Panc1 (cell line): ENCODE results near the gene CIITA. TPM values are rescaled to one million over a fixed set of nuclear protein-coding genes. Genes with fewer than 3 reads are reported as not detected.

ENCODE experiments used
- ATAC-seq: fragments of 200-7000 bp; cut with Tn5 transposase; 2 replicates; pipeline ENCODE4 v1.9.1; 2020; ENCODE audit warnings: mild to moderate bottlenecking, moderate library complexity
- BruUV-seq: library from RNA; stranded (reverse); fragments of 400-500 nt; replicated peaks from 2 replicates; lab custom pipeline; 2021; lab: Mats Ljungman, UMichigan
- CTCF ChIA-PET: fragments of 300-600 bp; sonication (Branson Sonifier 250); formaldehyde crosslinking; loops from one replicate; lab custom pipeline; 2022; ENCODE audit warnings: antibody characterized with exemption; lab: Charles Lee
- POLR2A ChIA-PET: fragments of 300-600 bp; sonication (Branson Sonifier 250); formaldehyde crosslinking; loops from one replicate; lab custom pipeline; 2022; ENCODE audit warnings: antibody characterized with exemption; lab: Charles Lee
- DNase-seq: peaks from one replicate; pipeline ENCODE4 v3.0.0-alpha.2; 2010; ENCODE audit warnings: low read depth, low spot score
- H3K27ac ChIP-seq: 2 replicates; pipeline ENCODE4 v1.5.1; 2011; ENCODE audit warnings: mild to moderate bottlenecking, low read length, inconsistent platforms
- H3K27me3 ChIP-seq: fragments of 200-500 bp; sonication (Bioruptor generic); 2 replicates; pipeline ENCODE4 v1.6.0; 2014; ENCODE audit warnings: low read length, inconsistent platforms; ENCODE audit not compliant: control insufficient read depth, insufficient read depth
- H3K36me3 ChIP-seq: fragments of 200-500 bp; sonication (Bioruptor generic); 2 replicates; pipeline ENCODE4 v1.5.1; 2014; ENCODE audit warnings: inconsistent platforms, mild to moderate bottlenecking, low read length, moderate library complexity; ENCODE audit not compliant: control insufficient read depth, insufficient read depth
- H3K4me1 ChIP-seq: 2 replicates; pipeline ENCODE4 v1.5.1; 2011; ENCODE audit warnings: inconsistent platforms, mild to moderate bottlenecking, low read length, moderate library complexity; ENCODE audit not compliant: control insufficient read depth, insufficient read depth
- H3K4me3 ChIP-seq, 2 experiments: 2 replicates each; pipeline ENCODE4 v1.5.1; 2011 to 2012; ENCODE audit warnings: low read depth in 2 of 2, low read length in 2 of 2, mild to moderate bottlenecking in 2 of 2, inconsistent platforms in 1 of 2, moderate library complexity in 1 of 2
- H3K9me3 ChIP-seq: fragments of 200-500 bp; sonication (Bioruptor generic); 2 replicates; pipeline ENCODE4 v1.5.1; 2014; ENCODE audit warnings: low read depth, mild to moderate bottlenecking, inconsistent platforms, low read length, moderate library complexity; ENCODE audit not compliant: control insufficient read depth, insufficient read depth
- POLR2AphosphoS5 ChIP-seq: IDR thresholded peaks from 2 replicates; pipeline ENCODE4 v1.6.1; 2012; ENCODE audit warnings: mild to moderate bottlenecking, low read depth, low read length, moderate library complexity
- SIN3A ChIP-seq: IDR thresholded peaks from 2 replicates; pipeline ENCODE4 v1.6.1; 2012; ENCODE audit warnings: low read depth, mild to moderate bottlenecking, low read length, moderate library complexity, borderline replicate concordance; ENCODE audit not compliant: insufficient read depth
- TCF7L2 ChIP-seq: IDR thresholded peaks from 2 replicates; pipeline ENCODE4 v1.6.1; 2011; ENCODE audit warnings: mild to moderate bottlenecking, low read depth, low read length, inconsistent platforms
- in situ Hi-C: cut with HindIII; loops from 2 replicates; pipeline ENCODE4 v1.10.0; 2016; ENCODE audit warnings: low sequenced_read_pairs, low pct_unique_long_range_greater_than_20kb
- intact Hi-C: fragments of 100-400 bp; cut with micrococcal nuclease; formaldehyde crosslinking; loops from one replicate; pipeline ENCODE4 v1.10.0; 2022; ENCODE audit not compliant: unreplicated experiment
- total RNA-seq: library from RNA; stranded (reverse); gene quantifications from one replicate; pipeline ENCODE4 v1.2.1, GENCODE V29; 2021; ENCODE audit not compliant: unreplicated experiment
- TF ChIP-seq, protein P1 (sequence below), 2 experiments: IDR thresholded peaks; 2 replicates each; pipeline ENCODE4 v1.6.1; 2011 to 2012; ENCODE audit warnings: low read depth in 2 of 2, control low read depth in 1 of 2, low read length in 1 of 2, mild to moderate bottlenecking in 1 of 2, moderate library complexity in 1 of 2; ENCODE audit not compliant: insufficient read depth in 1 of 2
- TF ChIP-seq, protein P2 (sequence below): fragments of 450-650 bp; IDR thresholded peaks from 2 replicates; pipeline ENCODE4 v1.5.1; 2017; ENCODE audit warnings: mild to moderate bottlenecking

The CIITA gene
- total RNA-seq, 1 experiment from 2014 or later = 0.41 TPM

DNA sequence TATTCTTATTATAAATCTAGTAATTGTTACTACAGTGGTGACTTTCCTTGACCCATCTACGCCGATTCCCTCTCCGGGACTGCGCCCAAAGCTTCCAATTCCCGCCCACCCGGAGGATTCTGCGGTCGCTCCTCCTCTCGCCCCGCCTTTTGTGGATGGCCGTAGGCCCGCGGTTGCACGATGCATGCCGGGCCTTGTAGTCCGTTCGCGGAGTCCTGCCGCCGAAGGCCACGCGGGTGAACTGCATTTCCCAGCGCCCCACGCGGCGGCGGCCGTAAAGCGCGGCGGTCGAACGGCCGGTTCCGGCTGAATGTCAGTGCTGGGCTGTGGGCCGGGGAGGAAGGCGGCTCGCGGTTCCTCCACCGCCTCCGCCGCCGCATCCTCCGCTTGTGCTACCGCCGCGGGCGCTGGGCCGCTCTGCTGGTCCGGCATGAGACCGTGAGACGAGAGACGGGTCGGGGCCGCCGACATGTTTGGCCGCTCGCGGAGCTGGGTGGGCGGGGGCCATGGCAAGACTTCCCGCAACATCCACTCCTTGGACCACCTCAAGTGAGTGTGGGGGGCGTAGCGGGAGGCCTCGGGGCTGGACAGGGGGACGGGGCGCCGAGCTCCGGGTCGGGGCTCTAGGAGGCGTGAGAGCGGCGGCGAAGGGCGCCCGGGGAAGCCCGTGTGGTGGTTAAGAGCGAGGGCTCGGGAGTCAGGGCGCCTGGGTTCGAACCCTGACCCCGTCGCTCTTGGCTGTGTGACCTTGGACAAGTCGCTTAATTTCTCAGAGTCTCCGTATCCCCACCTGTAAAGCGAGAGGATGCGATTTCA lies 67.5 kb downstream of the CIITA start, which contains the start of gene CLEC16A:
TSS of gene CLEC16A (plus strand) at position 316 of the 816 bp plus-strand sequence. CDS start at position 470, 154 bp downstream.
- DNase-seq = peak; percentile 80
- TF ChIP-seq, protein P1, sequence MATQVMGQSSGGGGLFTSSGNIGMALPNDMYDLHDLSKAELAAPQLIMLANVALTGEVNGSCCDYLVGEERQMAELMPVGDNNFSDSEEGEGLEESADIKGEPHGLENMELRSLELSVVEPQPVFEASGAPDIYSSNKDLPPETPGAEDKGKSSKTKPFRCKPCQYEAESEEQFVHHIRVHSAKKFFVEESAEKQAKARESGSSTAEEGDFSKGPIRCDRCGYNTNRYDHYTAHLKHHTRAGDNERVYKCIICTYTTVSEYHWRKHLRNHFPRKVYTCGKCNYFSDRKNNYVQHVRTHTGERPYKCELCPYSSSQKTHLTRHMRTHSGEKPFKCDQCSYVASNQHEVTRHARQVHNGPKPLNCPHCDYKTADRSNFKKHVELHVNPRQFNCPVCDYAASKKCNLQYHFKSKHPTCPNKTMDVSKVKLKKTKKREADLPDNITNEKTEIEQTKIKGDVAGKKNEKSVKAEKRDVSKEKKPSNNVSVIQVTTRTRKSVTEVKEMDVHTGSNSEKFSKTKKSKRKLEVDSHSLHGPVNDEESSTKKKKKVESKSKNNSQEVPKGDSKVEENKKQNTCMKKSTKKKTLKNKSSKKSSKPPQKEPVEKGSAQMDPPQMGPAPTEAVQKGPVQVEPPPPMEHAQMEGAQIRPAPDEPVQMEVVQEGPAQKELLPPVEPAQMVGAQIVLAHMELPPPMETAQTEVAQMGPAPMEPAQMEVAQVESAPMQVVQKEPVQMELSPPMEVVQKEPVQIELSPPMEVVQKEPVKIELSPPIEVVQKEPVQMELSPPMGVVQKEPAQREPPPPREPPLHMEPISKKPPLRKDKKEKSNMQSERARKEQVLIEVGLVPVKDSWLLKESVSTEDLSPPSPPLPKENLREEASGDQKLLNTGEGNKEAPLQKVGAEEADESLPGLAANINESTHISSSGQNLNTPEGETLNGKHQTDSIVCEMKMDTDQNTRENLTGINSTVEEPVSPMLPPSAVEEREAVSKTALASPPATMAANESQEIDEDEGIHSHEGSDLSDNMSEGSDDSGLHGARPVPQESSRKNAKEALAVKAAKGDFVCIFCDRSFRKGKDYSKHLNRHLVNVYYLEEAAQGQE (IDR thresholded peaks at IDR 0.05; ENCODE audit: insufficient read depth in 1 of 2, low read depth in 2 of 2, low read length in 1 of 2) = no peak
- TF ChIP-seq TCF7L2 (no peak), SIN3A (peak; percentile 88; the same call in 1 of the 2 replicates), POLR2AphosphoS5 (no peak; the same call in 1 of the 2 replicates)
- TF ChIP-seq, protein P2, sequence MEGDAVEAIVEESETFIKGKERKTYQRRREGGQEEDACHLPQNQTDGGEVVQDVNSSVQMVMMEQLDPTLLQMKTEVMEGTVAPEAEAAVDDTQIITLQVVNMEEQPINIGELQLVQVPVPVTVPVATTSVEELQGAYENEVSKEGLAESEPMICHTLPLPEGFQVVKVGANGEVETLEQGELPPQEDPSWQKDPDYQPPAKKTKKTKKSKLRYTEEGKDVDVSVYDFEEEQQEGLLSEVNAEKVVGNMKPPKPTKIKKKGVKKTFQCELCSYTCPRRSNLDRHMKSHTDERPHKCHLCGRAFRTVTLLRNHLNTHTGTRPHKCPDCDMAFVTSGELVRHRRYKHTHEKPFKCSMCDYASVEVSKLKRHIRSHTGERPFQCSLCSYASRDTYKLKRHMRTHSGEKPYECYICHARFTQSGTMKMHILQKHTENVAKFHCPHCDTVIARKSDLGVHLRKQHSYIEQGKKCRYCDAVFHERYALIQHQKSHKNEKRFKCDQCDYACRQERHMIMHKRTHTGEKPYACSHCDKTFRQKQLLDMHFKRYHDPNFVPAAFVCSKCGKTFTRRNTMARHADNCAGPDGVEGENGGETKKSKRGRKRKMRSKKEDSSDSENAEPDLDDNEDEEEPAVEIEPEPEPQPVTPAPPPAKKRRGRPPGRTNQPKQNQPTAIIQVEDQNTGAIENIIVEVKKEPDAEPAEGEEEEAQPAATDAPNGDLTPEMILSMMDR = no peak
- ChIA-PET CTCF (interaction anchor here (0.6 kb wide), 2 partner anchors 9 to 98 kb away, joined by 3 to 5 read pairs; no protein-coding TSS in a partner anchor), POLR2A (no interaction called here)
- peaks cover 50% of the 10 kb centered on the region for H3K4me1 ChIP-seq
- no peaks in the 10 kb centered on the region; the same call in 1 of the 2 replicates for H3K36me3 ChIP-seq
- peak; percentile 92 for ATAC-seq
- in situ Hi-C loops = no loop called here
- intact Hi-C loops = no loop called here
- peak within 1 kb of the TSS; percentile 70 to 91 for H3K4me3 ChIP-seq
- no TSS peak for BruUV-seq
- H3K27me3 ChIP-seq = no peaks in the 10 kb centered on the region
- H3K9me3 ChIP-seq = no peaks in the 10 kb centered on the region
- H3K27ac ChIP-seq = peak within 1 kb of the TSS; percentile 85

DNA sequence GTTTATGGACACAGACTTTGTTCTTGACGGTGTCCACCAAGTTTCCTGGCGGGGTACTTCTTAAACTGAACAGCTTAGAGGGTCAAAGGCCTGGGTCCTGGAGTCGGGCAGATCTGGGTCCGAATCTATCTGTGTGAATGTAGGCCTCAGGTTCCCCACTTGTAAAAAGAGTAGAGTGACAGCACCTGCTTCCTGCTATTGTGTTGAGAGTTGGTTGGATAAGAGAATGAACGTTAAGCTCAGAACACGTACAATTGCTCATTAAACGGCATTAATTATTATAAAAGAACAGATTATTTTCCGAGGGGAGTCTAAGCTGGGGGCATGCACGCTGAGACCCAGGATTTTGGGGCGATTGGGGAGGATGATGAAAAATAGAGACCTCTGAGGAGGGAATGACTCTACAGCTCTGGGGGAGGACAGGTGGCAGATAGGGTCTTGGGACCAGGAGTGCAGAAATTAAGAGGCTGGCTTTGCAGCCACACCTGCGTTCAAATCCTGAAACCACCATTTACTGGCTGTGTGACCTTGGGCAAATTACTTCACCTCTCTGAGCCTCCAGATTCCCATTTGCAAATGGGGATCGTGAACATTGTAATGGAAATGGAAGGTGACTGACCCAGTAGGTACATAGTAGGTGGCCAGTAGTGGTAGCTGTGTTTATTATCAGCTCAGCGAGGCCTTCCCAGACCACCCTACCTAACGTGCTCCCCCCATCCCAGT lies 68.2 kb downstream of the CIITA start:
- peaks cover 44% of the 10 kb centered on the region for H3K4me1 ChIP-seq
- DNase-seq (no peak), ATAC-seq (no peak)
- no peaks in the 10 kb centered on the region for H3K27me3 ChIP-seq
- TF ChIP-seq POLR2AphosphoS5 = no peak
- TF ChIP-seq, protein P2 = no peak
- TF ChIP-seq, protein P1 (IDR thresholded peaks at IDR 0.05; ENCODE audit: insufficient read depth in 1 of 2, low read depth in 2 of 2, low read length in 1 of 2) = no peak
- no peak for TF ChIP-seq SIN3A
- TF ChIP-seq TCF7L2 = no peak
- peak overlapping the region; percentile 85 for H3K27ac ChIP-seq
- ChIA-PET CTCF (interaction anchor here (0.6 kb wide), 1 partner anchor 99 kb away, joined by 5 read pairs; no protein-coding TSS in a partner anchor), POLR2A (no interaction called here)
- peak overlapping the region; percentile 70 to 91 for H3K4me3 ChIP-seq
- TSS peak; percentile 75 for BruUV-seq
- H3K36me3 ChIP-seq = no peaks in the 10 kb centered on the region; the same call in 1 of the 2 replicates
- intact Hi-C loops = no loop called here
- no peaks in the 10 kb centered on the region for H3K9me3 ChIP-seq
- in situ Hi-C loops = no loop called here
